ENCODE measurements around the gene KLHL22.
"Not testable (repeated sequence)": the region's sequence is repeated elsewhere in the genome, so short reads cannot be mapped to it uniquely, and the experiment has no call there.

KLHL22 gene

DNA sequence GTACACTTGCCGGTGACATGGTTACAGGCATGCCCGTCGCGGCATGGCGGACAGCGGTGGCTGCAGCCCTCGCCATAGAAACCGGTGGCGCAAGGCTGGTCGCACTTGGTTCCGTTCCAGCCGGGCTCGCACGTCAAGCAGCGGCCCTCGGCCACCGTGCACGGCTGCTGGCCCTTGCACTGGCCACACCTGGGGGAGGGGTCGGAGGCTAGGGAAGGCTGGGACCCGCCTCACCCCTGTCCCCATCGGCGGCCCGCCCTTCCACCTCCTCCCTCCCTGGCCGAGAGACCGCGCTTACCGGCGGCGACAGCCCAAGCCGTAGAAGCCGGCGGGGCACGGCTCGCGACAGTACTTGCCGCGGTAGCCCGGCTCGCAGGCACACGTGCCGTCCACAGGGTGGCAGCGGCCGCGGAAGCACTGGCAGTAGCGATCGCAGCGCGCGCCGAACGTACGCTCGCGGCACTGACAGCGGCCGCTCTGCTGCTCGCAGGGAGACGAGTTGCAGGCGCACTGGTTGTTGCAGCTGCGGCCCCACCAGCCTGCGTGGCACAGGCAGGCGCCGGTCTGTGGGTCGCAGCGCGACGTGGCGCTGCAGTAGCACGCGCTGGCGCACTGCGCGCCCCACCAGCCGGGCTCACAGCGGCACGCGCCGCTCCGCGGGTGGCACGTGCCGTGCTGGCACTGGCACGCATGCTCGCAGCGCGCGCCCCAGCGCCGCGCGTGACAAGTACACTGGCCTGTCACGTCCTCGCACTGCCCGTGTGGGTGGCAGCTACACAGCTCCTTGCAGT lies 64.7 kb downstream of the KLHL22 start:
- DNase-seq = peak; percentile 84

DNA sequence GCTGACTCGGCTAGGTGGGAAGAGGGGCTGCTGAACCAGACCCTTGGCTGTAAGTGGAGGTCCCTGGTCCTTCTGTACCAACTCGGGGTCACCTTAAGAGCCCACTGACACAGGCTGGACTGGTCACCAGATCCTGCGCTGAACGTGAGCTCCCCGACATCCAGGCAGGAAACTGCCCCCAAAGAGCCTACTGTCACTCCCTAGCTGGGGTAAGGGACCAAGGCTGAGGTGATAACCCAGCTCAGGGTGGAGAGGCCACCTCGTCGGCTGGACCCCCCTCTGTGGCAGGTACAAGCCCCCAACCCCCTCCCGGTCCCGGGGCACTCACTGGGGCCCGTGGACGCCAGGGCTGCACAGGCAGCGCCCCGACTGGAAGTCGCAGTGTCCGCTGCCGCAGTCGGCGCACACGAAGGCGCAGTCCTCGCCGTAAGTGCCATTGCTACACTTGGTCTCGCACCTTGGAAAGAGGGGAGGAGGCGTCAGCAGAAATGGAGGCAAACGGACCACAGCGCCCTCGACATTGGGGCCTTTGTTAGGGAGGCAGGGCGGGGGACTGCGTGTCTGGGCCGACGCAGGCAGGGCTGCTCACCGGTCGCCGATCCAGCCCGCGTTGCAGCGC lies 65.4 kb downstream of the KLHL22 start:
- no peak for DNase-seq

DNA sequence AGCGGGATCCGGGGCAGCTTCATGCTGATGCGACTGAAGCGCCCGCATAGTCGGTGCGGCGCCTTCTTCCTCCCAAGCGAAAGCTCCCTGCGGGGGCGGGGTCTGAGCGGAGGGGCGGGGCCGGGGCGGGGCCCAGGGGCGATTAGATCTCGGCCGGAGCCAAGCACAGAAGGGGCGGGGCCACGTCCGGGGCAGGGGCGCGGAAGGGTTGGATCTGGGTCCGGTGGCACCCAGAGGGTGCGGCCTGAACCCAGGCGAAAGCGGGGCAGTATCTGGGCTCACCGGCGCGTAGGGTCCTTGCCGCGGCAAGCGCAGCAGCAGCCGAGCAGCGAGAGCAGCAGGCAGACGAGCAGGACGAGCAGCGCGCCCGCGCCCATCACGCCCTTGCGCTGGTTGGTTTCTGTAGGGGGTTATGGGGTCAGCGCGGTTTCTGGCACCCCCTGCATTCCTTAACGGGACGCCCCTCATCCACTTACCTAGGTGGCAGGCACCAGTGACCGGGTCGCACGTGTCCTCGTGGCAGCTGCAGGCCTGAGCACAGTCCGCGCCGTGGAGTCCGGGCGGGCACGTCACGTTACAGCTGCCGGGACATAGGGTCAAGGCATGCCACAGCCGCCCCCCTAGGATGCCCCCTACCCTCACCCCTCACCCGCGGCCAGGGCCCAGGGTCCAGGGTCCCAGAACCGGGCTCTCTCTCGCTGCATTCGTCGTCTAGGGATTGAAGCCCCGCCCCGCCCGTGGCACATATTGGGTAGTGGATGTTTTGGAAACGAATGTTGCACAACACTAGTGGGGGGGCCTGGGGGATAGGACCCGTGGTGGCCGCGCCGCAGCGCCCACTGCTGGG lies 66.1 kb downstream of the KLHL22 start:
- DNase-seq = peak; percentile 79

DNA sequence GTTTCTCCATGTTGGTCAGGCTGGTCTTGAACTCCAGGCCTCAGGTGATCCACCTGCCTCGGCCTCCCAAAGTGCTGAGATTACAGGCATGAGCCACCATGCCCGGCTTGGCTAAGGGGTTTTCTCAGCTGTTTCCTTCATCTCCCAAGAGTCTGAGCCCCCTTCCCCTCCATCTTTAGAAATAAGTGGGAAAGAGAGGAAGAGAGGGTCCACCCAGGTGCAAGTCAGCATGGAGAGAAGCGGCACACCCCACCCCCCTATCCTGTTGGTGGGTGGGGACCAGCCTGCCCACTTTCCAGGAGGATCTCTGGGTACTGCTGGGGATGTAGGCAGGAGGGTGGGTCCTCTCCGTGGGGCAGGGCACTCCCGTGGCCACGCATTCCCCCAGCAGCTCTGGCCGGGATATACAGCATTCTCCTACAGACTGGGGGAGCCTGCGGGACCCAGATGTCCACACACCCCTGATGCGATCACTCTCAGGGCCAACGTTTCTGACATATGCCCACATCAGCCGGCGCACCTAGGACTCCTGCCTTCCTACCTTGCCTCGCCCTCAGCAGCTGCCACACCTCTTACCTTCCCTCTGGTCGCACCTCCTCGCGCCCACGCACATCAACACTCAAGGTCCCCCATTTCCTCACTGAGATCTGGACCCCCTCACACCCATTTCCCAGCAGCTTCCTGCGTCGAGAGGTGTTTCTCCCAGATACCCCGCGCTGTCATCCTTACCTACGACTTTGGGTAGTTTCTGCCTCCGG lies 66.9 kb downstream of the KLHL22 start:
- DNase-seq = no peak

DNA sequence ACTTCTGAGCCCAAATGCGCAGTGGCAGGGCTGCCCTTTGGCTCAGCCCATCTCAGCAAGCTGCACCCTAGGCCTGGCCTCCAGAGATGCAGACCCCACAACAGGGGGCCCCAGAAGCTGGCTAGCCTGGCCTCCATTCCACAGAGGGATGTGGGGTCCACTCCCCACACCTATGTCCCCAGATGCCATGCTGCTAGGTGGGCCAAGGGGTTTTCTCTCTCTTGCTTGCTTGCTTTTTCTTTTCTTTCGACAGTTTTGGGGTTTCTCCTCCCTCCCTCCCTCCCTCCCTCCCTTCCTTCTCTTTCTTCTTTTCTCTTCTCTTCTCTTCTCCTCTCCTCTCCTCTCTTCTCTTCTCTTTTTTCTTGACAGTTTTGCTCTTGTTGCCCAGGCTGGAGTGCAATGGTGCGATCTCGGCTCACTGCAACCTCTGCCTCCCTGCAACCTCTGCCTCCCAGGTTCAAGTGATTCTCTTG lies 67.6 kb downstream of the KLHL22 start:
- DNase-seq = no peak

DNA sequence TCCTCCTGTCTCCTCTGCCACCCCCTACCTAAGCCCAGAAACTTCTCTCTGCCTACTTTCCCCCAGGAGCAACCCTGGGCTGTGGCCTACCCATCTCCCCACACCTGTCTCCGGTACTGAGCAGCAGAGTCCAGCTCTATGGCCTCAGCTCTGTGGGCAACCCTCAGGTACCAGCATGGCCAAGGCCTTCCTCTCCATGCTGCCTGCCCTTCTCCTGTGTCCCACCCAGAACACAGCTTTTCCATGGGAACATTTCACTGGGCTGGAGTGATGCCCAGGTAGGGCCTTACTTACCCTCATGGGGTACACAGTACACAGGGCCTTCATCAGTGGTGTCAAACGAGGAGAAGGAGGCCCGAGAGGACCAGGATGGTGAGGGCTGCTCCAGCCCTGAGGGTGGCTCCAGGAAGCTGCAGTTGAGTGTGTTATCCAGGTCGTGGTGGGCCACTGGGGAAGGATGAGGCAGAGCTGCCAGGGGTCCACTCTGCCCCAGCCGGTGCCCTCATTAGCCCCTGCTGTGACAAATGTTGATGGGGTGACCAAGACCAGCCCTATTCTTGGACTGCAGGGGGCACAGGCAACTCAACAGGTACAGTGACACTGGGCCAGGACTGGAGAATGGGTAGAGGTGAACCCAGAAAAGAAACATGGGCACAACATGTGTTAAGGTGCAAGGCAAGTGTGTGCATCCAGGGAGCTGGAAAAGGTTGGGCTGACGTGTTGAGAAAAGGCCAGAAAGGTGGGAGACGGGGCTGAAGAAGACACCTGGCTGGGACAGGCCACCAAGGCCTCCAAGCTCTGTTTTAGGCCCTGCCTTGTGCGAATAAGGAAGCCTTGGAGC lies 68.3 kb downstream of the KLHL22 start:
- DNase-seq = no peak

DNA sequence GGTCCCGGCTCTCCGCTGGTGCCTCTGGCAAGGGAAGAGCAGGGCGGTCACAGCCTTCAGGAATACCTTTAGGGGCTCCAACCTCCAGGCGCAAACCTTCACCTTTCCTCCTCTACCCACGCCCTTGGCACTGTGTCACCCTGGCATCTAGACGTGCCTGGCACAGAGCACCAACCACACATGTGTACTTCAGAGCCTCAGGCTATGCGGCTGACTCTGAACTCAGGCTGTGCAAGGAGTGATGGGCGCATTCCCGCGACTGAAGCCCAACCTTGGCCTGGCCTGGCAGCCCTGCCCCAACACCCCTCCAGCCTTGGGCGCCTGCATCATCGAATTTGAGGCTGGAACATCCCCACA lies 69.4 kb downstream of the KLHL22 start:
- DNase-seq = no peak

DNA sequence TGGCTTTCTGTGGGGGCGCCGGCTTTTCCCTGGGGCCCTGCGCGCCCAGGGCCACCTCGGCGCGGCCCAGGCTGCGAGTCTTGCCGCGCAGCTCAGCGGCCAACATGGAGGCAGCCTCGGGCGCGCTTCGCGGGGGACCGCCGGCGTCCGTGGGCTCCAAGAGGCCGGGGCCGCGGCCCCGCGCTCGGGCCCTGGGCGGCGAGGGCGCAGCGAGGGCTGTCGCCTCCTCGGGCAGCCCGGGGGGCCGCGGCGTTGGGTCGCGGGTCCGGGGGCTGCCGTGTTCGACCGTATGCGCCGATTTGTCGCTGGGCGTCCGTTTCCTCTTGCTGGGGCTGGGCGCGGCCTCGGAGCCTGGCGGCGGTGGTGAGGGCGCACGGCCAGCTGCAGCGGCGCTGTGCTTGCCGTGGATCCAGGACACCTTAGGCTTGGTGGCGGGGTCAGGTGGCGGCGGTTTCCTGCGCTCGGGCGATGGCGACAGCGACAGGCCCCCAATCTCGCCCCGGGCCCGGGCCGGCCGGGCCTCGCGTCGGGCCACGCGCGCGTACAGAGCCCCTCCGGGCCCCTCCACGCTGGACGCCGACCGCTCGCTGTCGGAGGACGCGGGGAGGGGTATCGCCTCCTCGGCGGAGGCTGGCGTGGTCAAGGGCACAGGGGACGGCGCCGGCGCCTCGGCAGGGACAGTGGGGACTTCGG lies 69.9 kb downstream of the KLHL22 start:
- peak; percentile 48 for DNase-seq

DNA sequence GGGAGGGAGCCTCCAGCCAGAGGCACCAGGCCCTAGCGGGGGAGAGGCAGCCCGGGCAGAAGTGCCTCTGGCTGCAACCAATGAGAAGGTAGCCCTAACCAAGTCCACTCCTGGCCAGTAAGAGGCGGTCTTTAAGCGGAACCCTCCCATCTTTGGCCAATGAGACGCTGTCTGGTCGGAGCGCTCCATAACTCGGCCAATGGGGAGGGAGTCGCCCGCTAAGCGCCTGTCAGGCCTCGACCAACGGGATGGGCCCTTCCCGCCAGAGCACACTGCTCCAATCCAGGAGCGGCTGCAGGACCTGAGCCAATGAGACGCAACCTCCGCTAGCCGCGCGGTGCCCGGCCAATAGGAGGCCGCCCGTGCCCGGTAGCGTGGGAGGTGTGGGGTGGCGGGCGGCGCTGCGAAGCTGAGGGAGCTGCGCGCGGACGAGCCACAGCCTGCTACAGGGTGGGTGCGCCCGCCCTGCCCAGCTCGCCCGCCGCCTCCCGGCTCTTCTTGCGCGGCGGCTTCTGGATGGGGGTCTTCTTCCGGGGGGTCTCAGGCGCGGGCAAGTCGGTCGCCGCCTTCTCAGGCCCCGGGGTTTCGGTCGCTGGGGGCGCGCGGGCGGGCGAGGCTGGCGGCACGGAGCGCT lies 70.5 kb downstream of the KLHL22 start:
- DNase-seq = peak; percentile 79

DNA sequence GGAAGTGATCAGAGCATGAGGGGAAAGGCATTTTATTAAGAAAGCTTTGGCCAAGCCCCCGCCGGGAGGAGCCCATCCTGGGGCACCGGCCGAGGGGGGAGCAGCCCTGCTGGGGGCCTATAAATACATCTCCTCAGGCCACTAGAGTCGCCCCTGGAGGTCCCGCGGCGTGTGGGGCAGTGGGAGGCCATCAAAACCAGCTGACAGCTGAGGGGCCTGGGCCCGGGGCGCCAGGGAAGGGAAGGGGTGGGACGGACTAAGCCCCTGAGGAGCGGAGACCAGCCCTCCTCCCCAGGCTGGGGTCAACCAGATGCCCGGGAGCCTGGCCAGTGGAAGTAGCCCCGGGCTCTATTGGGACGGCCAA lies 71.0 kb downstream of the KLHL22 start:
- no peak for DNase-seq

DNA sequence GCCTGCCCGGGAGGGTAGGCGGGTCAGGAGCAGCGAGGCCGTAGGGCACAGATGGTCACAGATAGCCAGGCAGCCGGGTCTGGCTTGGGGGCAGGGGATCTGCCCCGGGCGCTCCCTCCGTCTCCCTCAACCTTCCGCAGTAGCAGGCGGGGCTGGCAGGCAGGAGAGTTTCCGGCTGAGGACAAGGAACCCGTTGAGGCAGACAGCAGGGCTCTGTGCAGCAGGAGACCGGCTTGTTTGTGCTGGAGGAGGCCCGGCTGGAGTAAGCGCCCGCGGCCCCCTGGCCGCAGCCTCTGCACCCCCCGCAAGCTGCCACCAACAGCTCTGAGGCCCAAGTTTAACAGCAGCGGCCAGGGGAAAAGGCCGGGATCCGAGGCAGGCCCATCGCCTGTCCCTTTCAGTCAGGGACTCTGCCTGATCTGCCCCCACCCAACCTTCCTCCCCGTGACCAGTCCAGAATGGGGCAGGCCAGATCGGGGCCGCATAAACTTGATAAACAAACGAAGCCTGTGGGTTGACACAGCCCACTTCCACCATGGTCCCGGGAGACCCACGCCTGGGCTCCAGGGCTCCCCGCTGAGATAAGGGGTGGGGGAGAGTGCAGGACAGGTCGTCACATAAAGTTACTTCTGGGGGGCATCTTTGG lies 71.6 kb downstream of the KLHL22 start:
- DNase-seq = peak; percentile 60

DNA sequence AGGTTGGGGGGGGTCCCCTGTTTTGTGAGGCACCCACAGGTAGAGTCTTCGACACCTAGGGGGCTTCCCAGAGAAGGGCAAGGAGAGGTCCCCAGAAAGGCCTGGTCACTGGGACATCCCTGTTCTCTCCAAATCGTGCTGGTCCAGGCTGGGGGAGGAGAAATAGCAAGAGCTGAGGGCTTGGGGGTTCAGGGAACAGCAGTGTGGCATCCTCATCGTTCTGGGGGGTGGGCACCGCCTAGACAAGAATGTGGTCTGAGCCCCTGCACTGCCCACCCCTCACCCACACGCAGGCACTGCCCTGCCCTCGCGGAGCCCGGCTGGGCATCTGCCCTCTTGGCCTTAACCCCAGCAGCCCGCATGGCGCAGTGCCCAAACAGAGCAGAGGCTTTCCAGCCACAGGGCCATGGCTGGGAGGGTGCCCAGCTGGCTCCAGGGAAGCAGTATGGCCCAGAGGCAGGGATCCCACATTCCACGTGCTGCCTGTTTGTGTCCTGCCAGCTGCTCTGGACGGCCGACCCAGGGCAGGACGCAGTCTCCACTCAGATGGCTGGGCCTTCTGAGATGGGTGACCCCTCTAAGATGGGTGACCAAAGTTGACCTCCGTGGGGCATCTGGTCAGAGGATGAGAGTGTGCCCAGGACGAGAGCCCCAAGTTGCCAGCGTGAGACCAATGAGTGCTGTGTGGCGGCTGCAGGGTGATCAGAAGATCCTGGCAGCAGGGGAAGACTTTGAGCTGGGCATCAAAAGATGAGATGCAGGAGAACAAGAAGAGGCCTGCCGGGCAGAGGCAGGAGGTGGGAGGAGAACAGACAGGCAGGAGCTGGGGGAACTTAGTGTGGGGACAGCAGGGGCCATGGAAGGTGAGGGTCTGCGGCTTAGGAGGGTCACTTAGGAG lies 72.3 kb downstream of the KLHL22 start:
- no peak for DNase-seq

DNA sequence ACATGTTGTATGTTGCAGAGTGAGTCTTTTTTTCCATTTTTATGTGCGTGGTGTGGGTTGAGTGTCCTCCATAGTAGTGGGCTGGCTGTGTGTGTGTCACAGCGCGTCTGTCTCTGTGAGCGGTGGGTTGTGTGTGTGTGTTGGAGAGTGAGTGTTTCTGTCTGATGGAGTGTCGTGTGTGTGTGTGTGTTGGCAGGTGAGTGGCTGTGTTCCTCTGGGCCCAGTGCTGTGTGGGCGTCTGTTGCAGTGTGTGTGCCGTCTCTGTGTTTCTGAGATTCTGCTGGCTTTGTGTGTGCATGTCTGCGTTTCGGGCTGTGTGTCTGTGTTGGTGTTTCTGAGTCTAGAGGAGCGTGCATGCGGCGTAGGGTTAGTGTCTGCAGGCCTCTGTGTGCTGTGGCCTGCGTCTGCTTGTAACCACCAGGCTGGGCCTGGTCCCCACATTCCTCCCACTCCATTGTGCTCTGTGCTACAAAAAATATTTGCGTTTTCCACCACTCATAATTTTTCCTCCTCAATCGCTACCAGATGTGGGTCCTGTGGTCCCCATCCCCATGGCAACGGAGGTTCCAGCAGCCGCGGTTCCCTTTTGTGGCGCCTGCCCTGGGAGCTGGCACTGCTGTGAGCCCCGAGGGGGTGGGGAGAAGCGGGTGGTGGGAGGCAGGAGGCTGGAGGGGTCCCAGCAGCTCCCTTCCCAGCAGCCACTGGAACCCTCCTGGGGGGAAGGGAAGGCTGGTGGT lies 73.2 kb downstream of the KLHL22 start:
- peak; percentile 42 for DNase-seq

DNA sequence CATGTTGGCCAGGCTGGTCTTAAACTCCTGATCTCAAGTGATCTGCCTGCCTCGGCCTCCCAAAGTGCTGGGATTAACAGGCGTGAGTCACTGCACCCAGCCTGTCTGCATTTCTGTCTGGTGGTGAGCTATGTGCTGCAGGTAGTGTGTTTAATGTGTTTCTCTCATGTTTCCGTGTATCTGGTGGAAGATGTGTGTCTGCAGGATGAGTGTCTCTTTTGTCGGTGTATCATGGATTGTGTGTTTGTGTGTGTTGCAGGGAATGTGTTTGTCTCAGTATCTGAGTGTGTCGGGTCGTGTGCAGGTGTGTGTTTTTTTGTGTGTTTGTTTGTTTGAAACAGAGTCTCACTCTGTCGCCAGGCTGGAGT lies 74.1 kb downstream of the KLHL22 start:
- DNase-seq = no peak

DNA sequence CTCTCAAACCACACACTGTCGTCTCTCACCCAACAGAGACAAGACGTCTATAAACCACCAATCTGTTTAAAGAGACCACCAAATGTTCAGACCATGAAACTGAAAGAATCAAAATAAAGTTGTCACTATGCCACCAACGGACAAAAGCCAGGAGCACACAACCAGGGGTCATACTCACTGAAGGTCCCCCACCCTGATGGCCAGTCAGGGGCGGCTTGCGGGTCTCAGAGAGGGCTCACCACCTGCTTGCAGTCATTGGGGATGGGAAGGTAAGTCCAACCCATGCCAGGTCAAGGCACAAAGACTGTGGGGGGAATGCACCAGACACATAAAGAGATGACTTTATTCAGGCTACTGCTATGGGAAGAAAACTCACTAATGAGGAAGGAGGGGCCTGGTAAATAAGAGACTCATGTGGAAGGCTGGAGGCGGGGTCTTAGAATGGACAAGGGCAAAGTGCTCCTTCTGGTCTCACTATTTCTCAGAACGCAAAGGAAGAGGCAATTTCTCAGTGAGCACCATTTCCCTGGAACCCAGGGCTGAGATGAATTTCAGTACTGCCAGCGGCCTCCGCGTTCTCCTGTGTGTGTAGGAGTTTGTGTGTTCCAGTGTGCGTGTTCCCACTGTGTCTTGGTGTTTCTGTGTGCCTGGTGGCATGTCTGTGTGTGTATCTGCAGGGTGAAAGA lies 75.3 kb downstream of the KLHL22 start:
- no peak for DNase-seq

DNA sequence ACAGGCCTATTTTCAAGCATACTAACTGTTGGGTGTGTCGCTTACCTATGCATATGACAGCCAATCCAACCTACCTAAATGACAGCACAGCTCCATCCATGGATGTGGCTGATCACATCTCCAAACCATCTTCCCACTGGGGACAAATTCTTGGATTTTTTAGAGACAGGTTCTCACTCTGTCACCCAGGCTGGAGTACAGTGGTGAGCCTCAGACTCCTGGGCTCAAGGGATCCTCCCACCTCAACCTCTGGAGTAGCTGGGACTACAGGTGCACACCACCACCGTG lies 76.0 kb downstream of the KLHL22 start:
- no peak for DNase-seq

DNA sequence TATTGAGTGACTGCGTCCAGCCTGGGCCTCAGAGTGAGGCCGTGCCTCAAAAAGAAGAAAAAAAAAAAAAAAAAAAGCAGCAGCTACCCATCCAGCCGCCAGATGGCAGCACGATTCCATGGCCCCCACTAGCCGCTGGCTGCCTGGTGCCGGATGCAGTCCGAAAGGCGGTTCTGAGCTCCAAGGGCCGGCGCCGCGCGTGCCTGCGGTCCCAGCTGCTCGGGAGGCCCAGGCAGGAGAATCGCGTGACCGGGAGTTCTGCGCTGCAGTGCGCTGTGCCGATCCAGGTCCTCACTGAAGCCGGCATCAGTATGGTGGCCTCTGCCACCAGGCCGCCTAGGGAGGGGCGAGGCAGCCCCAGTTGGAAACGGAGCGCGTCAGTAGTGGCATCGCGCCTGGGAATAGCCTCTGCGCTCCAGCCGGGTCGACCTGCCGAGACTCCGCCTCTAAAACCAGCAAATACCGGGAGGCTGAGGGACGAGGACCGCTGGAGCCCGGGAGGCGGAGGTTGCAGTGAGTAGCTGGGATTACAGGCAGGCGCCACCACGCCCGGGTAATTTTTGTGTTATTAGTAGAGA lies 77.3 kb downstream of the KLHL22 start:
- DNase-seq = peak; percentile 94

DNA sequence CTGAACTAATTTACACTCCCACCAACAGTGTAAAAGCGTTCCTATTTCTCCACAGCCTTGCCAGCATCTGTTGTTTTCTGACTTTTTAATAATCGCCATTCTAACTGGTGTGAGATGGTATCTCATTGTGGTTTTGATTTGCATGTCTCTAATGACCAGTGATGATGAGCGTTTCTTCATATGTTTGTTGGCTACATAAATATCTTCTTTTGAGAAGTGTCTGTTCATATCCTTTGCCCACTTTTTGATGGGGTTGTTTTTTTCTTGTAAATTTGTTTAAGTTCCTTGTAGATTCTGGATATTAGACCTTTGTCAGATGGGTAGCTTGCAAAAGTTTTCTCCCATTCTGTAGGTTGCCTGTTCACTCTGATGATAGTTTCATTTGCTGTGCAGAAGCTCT lies 79.9 kb downstream of the KLHL22 start:
- DNase-seq = not testable (repeated sequence)
